ENCODE data around the gene IMMP2L.

Gene IMMP2L

GRCh38 chr7:111011520-111011919 lies 550.8 kb downstream of the IMMP2L start:
- Histone ChIP-seq H3K4me1 (ENCODE audit: control insufficient read depth in 1 of 2, insufficient read depth in 1 of 2, low read depth in 1 of 2, low read length in 1 of 2) (no peaks in the 10 kb centered on the region), H3K4me3 (ENCODE audit: low read depth in 1 of 2, low read length in 1 of 2) (no peak overlapping the region), H3K27ac (no peak overlapping the region), H3K36me3 (no peaks in the 10 kb centered on the region), H3K27me3 (no peaks in the 10 kb centered on the region), H3K9me3 (no peaks in the 10 kb centered on the region)
- TF ChIP-seq CTCF (IDR thresholded peaks at IDR 0.05), result no peak

GRCh38 chr7:111010798-111011197 lies 551.5 kb downstream of the IMMP2L start:
- no peaks in the 10 kb centered on the region for H3K36me3 ChIP-seq
- H3K27ac ChIP-seq, result no peak overlapping the region
- H3K9me3 ChIP-seq, result no peaks in the 10 kb centered on the region
- H3K27me3 ChIP-seq, result no peaks in the 10 kb centered on the region
- H3K4me1 ChIP-seq (ENCODE audit: control insufficient read depth in 1 of 2, insufficient read depth in 1 of 2, low read depth in 1 of 2, low read length in 1 of 2), result no peaks in the 10 kb centered on the region
- no peak overlapping the region for H3K4me3 ChIP-seq (ENCODE audit: low read depth in 1 of 2, low read length in 1 of 2)
- TF ChIP-seq CTCF (IDR thresholded peaks at IDR 0.05), result no peak

- no peaks in the 10 kb centered on the region for H3K9me3 ChIP-seq
- no peak overlapping the region for H3K27ac ChIP-seq
- no peaks in the 10 kb centered on the region for H3K36me3 ChIP-seq
- H3K27me3 ChIP-seq, result no peaks in the 10 kb centered on the region
- H3K4me3 ChIP-seq (ENCODE audit: low read depth in 1 of 2, low read length in 1 of 2), result no peak overlapping the region
- TF ChIP-seq CTCF (IDR thresholded peaks at IDR 0.05), result no peak
- H3K4me1 ChIP-seq (ENCODE audit: control insufficient read depth in 1 of 2, insufficient read depth in 1 of 2, low read depth in 1 of 2, low read length in 1 of 2), result no peaks in the 10 kb centered on the region
Observed at GRCh38 chr7:111009526-111010040, 552.7 kb downstream of the IMMP2L start.

- no peak overlapping the region for H3K27ac ChIP-seq
Observed at GRCh38 chr7:111006691-111007090, 555.6 kb downstream of the IMMP2L start.

GRCh38 chr7:111006040-111006439 lies 556.3 kb downstream of the IMMP2L start:
- H3K4me3 ChIP-seq (ENCODE audit: low read depth in 1 of 2, low read length in 1 of 2), result no peak overlapping the region
- H3K36me3 ChIP-seq, result no peaks in the 10 kb centered on the region
- no peaks in the 10 kb centered on the region for H3K4me1 ChIP-seq (ENCODE audit: control insufficient read depth in 1 of 2, insufficient read depth in 1 of 2, low read depth in 1 of 2, low read length in 1 of 2)
- H3K27ac ChIP-seq, result no peak overlapping the region
- H3K9me3 ChIP-seq, result no peaks in the 10 kb centered on the region
- H3K27me3 ChIP-seq, result no peaks in the 10 kb centered on the region
- TF ChIP-seq CTCF (IDR thresholded peaks at IDR 0.05), result no peak

More at GRCh38 chr7:111006691-111007090, 555.6 kb downstream of the IMMP2L start:
- no peaks in the 10 kb centered on the region for H3K36me3 ChIP-seq
- no peaks in the 10 kb centered on the region for H3K4me1 ChIP-seq (ENCODE audit: control insufficient read depth in 1 of 2, insufficient read depth in 1 of 2, low read depth in 1 of 2, low read length in 1 of 2)
- H3K4me3 ChIP-seq (ENCODE audit: low read depth in 1 of 2, low read length in 1 of 2), result no peak overlapping the region
- no peaks in the 10 kb centered on the region for H3K27me3 ChIP-seq
- TF ChIP-seq CTCF (IDR thresholded peaks at IDR 0.05), result no peak
- H3K9me3 ChIP-seq, result no peaks in the 10 kb centered on the region

- no peaks in the 10 kb centered on the region for H3K4me1 ChIP-seq (ENCODE audit: control insufficient read depth in 1 of 2, insufficient read depth in 1 of 2, low read depth in 1 of 2, low read length in 1 of 2)
- H3K36me3 ChIP-seq, result no peaks in the 10 kb centered on the region
- H3K4me3 ChIP-seq (ENCODE audit: low read depth in 1 of 2, low read length in 1 of 2), result no peak overlapping the region
- H3K9me3 ChIP-seq, result no peaks in the 10 kb centered on the region
- H3K27ac ChIP-seq, result no peak overlapping the region
- TF ChIP-seq CTCF (IDR thresholded peaks at IDR 0.05), result no peak
- no peaks in the 10 kb centered on the region for H3K27me3 ChIP-seq
Observed at GRCh38 chr7:111005445-111005844, 556.8 kb downstream of the IMMP2L start.
